Activated gamma-delta T cell (primary cell): ENCODE data around the gene ACKR2.

ENCODE experiments used
- DNase-seq: peaks from one replicate; lab custom pipeline; 2025; lab: John Stamatoyannopoulos, UW
- total RNA-seq, 2 donors: gene quantifications; one replicate each; lab custom pipeline; 2026; lab: John Stamatoyannopoulos, UW

Gene ACKR2
- total RNA-seq = 0.13 to 0.15 reads per million in 2 donors

GRCh38 chr3:42809202-42809601 is at the start of gene ACKR2:
Gene ACKR2 (plus strand): TSS chr3:42809445. CDS start chr3:42864503, 55,058 bp downstream.
- DNase-seq = no peak

GRCh38 chr3:42762046-42762724 is 47.1 kb upstream of the ACKR2 start:
- DNase-seq = no peak

- no peak for DNase-seq
Measured at GRCh38 chr3:42763021-42763420, 46.2 kb upstream of the ACKR2 start.

- no peak for DNase-seq
Measured at GRCh38 chr3:42764115-42764514, 45.1 kb upstream of the ACKR2 start.

GRCh38 chr3:42764561-42765295 is 44.5 kb upstream of the ACKR2 start:
- DNase-seq = no peak

- DNase-seq = no peak
Measured at GRCh38 chr3:42769477-42770131, 39.6 kb upstream of the ACKR2 start.

- DNase-seq = no peak
Measured at GRCh38 chr3:42771271-42771670, 38.0 kb upstream of the ACKR2 start.

- peak; percentile 70 for DNase-seq
Measured at GRCh38 chr3:42772670-42773408, 36.4 kb upstream of the ACKR2 start, which contains the start of gene CCDC13. Gene CCDC13 (minus strand): TSS chr3:42773253. CDS start chr3:42758345, 14,908 bp downstream.

- DNase-seq = no peak
Measured at GRCh38 chr3:42773409-42773751, 35.9 kb upstream of the ACKR2 start.

- DNase-seq = no peak
Measured at GRCh38 chr3:42778644-42779043, 30.6 kb upstream of the ACKR2 start.

GRCh38 chr3:42780398-42780797 is 28.8 kb upstream of the ACKR2 start:
- no peak for DNase-seq

GRCh38 chr3:42780892-42781700 is 28.1 kb upstream of the ACKR2 start:
- DNase-seq = no peak

GRCh38 chr3:42786212-42786611 is 23.0 kb upstream of the ACKR2 start:
- DNase-seq = no peak

- no peak for DNase-seq
Measured at GRCh38 chr3:42786631-42787030, 22.6 kb upstream of the ACKR2 start.

GRCh38 chr3:42790714-42791229 is 18.5 kb upstream of the ACKR2 start:
- DNase-seq = no peak

GRCh38 chr3:42795621-42796181 is 13.5 kb upstream of the ACKR2 start:
- no peak for DNase-seq

GRCh38 chr3:42796332-42796885 is 12.8 kb upstream of the ACKR2 start:
- no peak for DNase-seq

GRCh38 chr3:42799376-42799775 is 9.9 kb upstream of the ACKR2 start:
- DNase-seq = no peak

GRCh38 chr3:42800251-42800650 is 9.0 kb upstream of the ACKR2 start:
- no peak for DNase-seq

GRCh38 chr3:42801048-42801620 is 8.1 kb upstream of the ACKR2 start:
- no peak for DNase-seq
